Brain microvascular endothelial cell (primary cell): ENCODE measurements around the gene PAK5.

Source experiments
- DNase-seq: peaks from one replicate; pipeline ENCODE4 v3.0.0-alpha.2; 2020
- H3K27ac ChIP-seq: fragments of 250-450 bp; sonication (Bioruptor Pico); 2 replicates; pipeline ENCODE4 v1.5.1; 2020; ENCODE audit warnings: mild to moderate bottlenecking, moderate library complexity
- H3K27me3 ChIP-seq: fragments of 250-450 bp; sonication (Bioruptor Pico); replicated peaks from 2 replicates; pipeline ENCODE4 v1.5.1; 2020; ENCODE audit warnings: mild to moderate bottlenecking
- H3K36me3 ChIP-seq: fragments of 250-450 bp; sonication (Bioruptor Pico); replicated peaks from 2 replicates; pipeline ENCODE4 v1.5.1; 2020; ENCODE audit warnings: mild to moderate bottlenecking
- H3K4me3 ChIP-seq: 2 replicates; pipeline ENCODE4 v1.5.1; 2011; ENCODE audit warnings: low read depth, mild to moderate bottlenecking, control low read depth, low read length, moderate library complexity
- in situ Hi-C: cut with HindIII; loops from 2 replicates; pipeline ENCODE4 v1.10.0; 2017; ENCODE audit warnings: low sequenced_read_pairs, low pct_ligation_motif_present
- TF ChIP-seq, protein P1 (sequence below): IDR thresholded peaks from 2 replicates; pipeline ENCODE4 v1.5.1; 2011; ENCODE audit warnings: low read depth, mild to moderate bottlenecking, moderate library complexity, low read length, control low read depth, inconsistent platforms; ENCODE audit errors: missing control alignments

Gene PAK5

GRCh38 chr20:9710685-9711084 lies 128.2 kb downstream of the PAK5 start:
- TF ChIP-seq, protein P1, sequence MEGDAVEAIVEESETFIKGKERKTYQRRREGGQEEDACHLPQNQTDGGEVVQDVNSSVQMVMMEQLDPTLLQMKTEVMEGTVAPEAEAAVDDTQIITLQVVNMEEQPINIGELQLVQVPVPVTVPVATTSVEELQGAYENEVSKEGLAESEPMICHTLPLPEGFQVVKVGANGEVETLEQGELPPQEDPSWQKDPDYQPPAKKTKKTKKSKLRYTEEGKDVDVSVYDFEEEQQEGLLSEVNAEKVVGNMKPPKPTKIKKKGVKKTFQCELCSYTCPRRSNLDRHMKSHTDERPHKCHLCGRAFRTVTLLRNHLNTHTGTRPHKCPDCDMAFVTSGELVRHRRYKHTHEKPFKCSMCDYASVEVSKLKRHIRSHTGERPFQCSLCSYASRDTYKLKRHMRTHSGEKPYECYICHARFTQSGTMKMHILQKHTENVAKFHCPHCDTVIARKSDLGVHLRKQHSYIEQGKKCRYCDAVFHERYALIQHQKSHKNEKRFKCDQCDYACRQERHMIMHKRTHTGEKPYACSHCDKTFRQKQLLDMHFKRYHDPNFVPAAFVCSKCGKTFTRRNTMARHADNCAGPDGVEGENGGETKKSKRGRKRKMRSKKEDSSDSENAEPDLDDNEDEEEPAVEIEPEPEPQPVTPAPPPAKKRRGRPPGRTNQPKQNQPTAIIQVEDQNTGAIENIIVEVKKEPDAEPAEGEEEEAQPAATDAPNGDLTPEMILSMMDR: no peak
- DNase-seq: no peak

GRCh38 chr20:9705722-9706476 lies 133.0 kb downstream of the PAK5 start:
- Histone ChIP-seq H3K27me3 (no peaks in the 10 kb centered on the region), H3K27ac (no peak overlapping the region), H3K4me3 (no peak overlapping the region), H3K36me3 (no peaks in the 10 kb centered on the region)
- DNase-seq: no peak
- TF ChIP-seq, protein P1: no peak
- in situ Hi-C loops: no loop called here

More at GRCh38 chr20:9710685-9711084, 128.2 kb downstream of the PAK5 start:
- in situ Hi-C loops: no loop called here
- Histone ChIP-seq H3K27ac (no peak overlapping the region), H3K27me3 (no peaks in the 10 kb centered on the region), H3K4me3 (no peak overlapping the region), H3K36me3 (no peaks in the 10 kb centered on the region)

DNA sequence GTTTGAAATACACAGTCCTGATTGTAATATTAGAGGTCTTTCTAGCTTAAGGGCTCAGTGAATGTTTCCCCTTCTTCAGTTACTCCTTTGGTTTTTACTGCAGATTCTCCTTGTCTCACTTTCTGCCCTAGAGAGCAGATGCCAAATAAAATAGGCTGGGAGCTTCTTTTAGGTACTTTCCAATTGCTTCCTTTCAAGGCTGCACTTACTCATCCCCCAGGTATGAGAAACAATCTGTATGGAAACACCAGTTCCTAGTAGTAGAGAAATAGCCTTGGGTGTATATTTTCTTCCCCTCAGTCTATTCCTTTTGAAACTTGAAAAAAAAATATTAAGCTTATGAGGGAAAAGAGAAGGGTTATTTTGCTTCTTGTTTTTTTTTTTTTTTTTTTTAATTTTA lies 139.7 kb downstream of the PAK5 start:
- no peaks in the 10 kb centered on the region for H3K36me3 ChIP-seq
- H3K27ac ChIP-seq: no peak overlapping the region
- no peaks in the 10 kb centered on the region for H3K27me3 ChIP-seq
- no peak overlapping the region for H3K4me3 ChIP-seq
- no peak for DNase-seq
- TF ChIP-seq, protein P1: no peak
- in situ Hi-C loops: no loop called here

- TF ChIP-seq, protein P1: no peak
- no peak for DNase-seq
- in situ Hi-C loops: no loop called here
- H3K4me3 ChIP-seq: no peak overlapping the region
- no peaks in the 10 kb centered on the region for H3K36me3 ChIP-seq
- no peak overlapping the region for H3K27ac ChIP-seq
- H3K27me3 ChIP-seq: no peaks in the 10 kb centered on the region
Measured at GRCh38 chr20:9689041-9689440, 149.8 kb downstream of the PAK5 start.

DNA sequence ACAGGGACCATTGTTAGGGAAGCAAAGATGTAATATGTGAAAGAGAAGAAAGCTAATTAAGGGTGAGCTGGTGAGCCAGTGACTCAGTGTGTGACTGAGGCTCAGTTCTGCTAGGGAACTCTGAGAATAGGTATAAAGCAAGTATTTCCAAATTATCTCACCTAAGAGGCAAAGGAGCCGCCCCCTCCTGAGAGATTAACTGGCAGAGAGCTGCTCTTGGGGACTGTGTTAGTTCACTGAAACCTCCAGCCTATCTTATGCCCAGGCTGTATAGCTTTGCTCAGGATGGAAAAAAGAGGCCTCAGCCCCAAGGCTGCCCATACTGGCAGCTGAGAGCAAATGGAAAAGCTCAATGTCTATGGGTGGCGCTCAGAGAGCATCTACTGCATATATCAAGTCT lies 152.0 kb downstream of the PAK5 start:
- Histone ChIP-seq H3K27ac (no peak overlapping the region), H3K4me3 (no peak overlapping the region), H3K27me3 (no peaks in the 10 kb centered on the region), H3K36me3 (no peaks in the 10 kb centered on the region)
- TF ChIP-seq, protein P1: no peak
- in situ Hi-C loops: no loop called here
- no peak for DNase-seq

DNA sequence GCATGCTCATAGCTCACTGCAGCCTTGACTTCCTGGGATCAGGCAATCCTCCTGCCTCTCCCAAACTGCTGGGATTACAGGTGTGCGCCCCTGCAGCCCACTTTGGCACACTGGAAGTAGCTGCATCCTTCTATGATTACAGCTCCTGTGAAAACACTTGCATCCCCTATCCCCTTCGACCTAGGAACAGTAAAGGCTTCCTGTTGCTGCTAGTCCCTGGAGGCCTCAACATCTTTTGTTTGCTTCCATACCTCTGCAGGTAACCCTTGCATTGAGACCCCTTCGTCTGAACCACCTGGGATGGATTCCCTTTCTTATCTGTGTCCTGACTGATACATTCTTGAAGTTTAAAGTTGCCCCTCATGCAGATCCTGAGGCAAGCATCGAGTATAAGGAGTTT lies 152.4 kb downstream of the PAK5 start:
- Histone ChIP-seq H3K36me3 (no peaks in the 10 kb centered on the region), H3K27me3 (no peaks in the 10 kb centered on the region), H3K4me3 (no peak overlapping the region), H3K27ac (no peak overlapping the region)
- DNase-seq: no peak
- in situ Hi-C loops: no loop called here
- TF ChIP-seq, protein P1: no peak
